Esophagus muscularis mucosa (tissue), 4 donors: ENCODE measurements around the gene HRH2. TPM values are rescaled to one million over a fixed set of nuclear protein-coding genes. Genes with fewer than 3 reads are reported as not detected.

Experiments
- DNase-seq: peaks from one replicate; pipeline ENCODE4 v3.0.0-alpha.2; 2017; ENCODE audit errors: extremely low spot score
- H3K27ac ChIP-seq, 4 donors: fragments of 200-600 bp; sonication (generic); replicated peaks in 1 of 4; 1 replicate in 3 of 4; 2 replicates in 1 of 4; pipeline ENCODE4 v1.5.1; 2016 to 2019; ENCODE audit warnings: mild to moderate bottlenecking in 1 of 4
- H3K27me3 ChIP-seq, 4 donors: fragments of 200-600 bp; sonication (generic); one replicate each; pipeline versions ENCODE4 v1.5.1 to v1.6.0; 2016 to 2019
- H3K36me3 ChIP-seq, 4 donors: fragments of 200-600 bp; sonication (generic); one replicate each; pipeline ENCODE4 v1.5.1; 2016 to 2019
- H3K4me1 ChIP-seq, 4 donors: fragments of 200-600 bp; sonication (generic); one replicate each; pipeline ENCODE4 v1.5.1; 2016 to 2019
- H3K4me3 ChIP-seq, 4 donors: fragments of 200-600 bp; sonication (generic); 1 replicate in 2 of 4; 2 replicates in 2 of 4; pipeline ENCODE4 v1.5.1; 2016 to 2019; ENCODE audit warnings: mild to moderate bottlenecking in 4 of 4, moderate library complexity in 1 of 4
- H3K9me3 ChIP-seq, 4 donors: fragments of 200-600 bp; sonication (generic); 1 replicate in 3 of 4; 2 replicates in 1 of 4; pipeline ENCODE4 v1.5.1; 2016 to 2019
- EP300 ChIP-seq: sonication (generic); formaldehyde crosslinking; IDR thresholded peaks from one replicate; pipeline ENCODE4 v1.6.1; 2017; ENCODE audit warnings: antibody characterized with exemption
- POLR2A ChIP-seq: fragments of 450-650 bp; IDR thresholded peaks from one replicate; pipeline ENCODE4 v1.6.1; 2017; ENCODE audit warnings: antibody characterized with exemption, moderate library complexity, mild to moderate bottlenecking, low read depth
- POLR2AphosphoS5 ChIP-seq, 2 donors: sonication (generic); formaldehyde crosslinking; IDR thresholded peaks; one replicate each; pipeline ENCODE4 v1.6.1; 2017; ENCODE audit warnings: antibody characterized with exemption in 2 of 2
- WGBS: methylation state at CpG from one replicate; pipeline ENCODE4 v1.1.5; 2018; 5-methylcytosine and 5-hydroxymethylcytosine counted together
- intact Hi-C: fragments of 100-400 bp; cut with DNase I; formaldehyde crosslinking; loops from one replicate; pipeline ENCODE4 v1.15.1; 2023
- total RNA-seq, 4 donors: library from RNA; depleted of rRNA; stranded (reverse); fragments of >200 nt; gene quantifications; one replicate each; pipeline versions ENCODE4 v1.1.0 to v1.2.1, GENCODE V29; 2016
- TF ChIP-seq, protein P1 (sequence below), 3 experiments: fragments of 200-600 bp in 2 of 3; fragments of 450-650 bp in 1 of 3; sonication (generic) in 2 of 3; IDR thresholded peaks; one replicate each; pipeline ENCODE4 v1.5.1; 2017 to 2019; ENCODE audit warnings: antibody characterized with exemption in 3 of 3, mild to moderate bottlenecking in 2 of 3, moderate library complexity in 1 of 3

Gene HRH2
- total RNA-seq, 4 donors from 2014 or later, result 1.9 to 10.9 (median 2.8) TPM

DNA sequence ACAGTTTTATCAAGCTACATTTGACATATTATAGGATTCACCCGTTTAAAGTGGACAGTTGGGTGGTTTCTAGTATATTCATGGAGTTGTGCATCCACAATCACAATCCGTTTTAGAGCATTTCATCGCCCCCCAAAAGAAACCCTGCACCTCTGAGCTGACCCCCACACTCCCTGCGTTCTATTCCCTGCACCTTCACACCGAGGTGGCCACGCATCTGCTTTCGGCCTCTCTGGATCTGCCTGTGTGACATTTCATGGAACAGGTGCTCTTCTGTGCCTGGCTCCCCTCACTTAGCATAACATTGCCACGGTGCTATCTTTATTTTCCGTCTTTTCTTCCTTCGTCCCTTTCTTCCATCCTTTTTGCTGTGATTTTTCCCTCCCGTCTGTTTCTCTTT lies 32.7 kb downstream of the HRH2 start:
- no peak for DNase-seq
- H3K9me3 ChIP-seq, result no peaks in the 10 kb centered on the region
- H3K36me3 ChIP-seq, result no peaks in the 10 kb centered on the region
- intact Hi-C loops, result no loop called here
- WGBS, result 86% methylated on average over 11 of the region's 11 CpGs
- H3K27ac ChIP-seq, result peak overlapping the region in 1 of 4 donors; percentile 61
- peaks cover 0 to 67% (median 0%) of the 10 kb centered on the region in 4 donors for H3K27me3 ChIP-seq
- TF ChIP-seq POLR2AphosphoS5 (IDR thresholded peaks at IDR 0.05) (no peak), POLR2A (no peak), EP300 (no peak)
- TF ChIP-seq, protein P1, sequence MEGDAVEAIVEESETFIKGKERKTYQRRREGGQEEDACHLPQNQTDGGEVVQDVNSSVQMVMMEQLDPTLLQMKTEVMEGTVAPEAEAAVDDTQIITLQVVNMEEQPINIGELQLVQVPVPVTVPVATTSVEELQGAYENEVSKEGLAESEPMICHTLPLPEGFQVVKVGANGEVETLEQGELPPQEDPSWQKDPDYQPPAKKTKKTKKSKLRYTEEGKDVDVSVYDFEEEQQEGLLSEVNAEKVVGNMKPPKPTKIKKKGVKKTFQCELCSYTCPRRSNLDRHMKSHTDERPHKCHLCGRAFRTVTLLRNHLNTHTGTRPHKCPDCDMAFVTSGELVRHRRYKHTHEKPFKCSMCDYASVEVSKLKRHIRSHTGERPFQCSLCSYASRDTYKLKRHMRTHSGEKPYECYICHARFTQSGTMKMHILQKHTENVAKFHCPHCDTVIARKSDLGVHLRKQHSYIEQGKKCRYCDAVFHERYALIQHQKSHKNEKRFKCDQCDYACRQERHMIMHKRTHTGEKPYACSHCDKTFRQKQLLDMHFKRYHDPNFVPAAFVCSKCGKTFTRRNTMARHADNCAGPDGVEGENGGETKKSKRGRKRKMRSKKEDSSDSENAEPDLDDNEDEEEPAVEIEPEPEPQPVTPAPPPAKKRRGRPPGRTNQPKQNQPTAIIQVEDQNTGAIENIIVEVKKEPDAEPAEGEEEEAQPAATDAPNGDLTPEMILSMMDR (IDR thresholded peaks at IDR 0.05), result no peak
- H3K4me1 ChIP-seq, result peaks cover 0 to 51% (median 7%) of the 10 kb centered on the region in 4 donors
- no peak overlapping the region for H3K4me3 ChIP-seq

DNA sequence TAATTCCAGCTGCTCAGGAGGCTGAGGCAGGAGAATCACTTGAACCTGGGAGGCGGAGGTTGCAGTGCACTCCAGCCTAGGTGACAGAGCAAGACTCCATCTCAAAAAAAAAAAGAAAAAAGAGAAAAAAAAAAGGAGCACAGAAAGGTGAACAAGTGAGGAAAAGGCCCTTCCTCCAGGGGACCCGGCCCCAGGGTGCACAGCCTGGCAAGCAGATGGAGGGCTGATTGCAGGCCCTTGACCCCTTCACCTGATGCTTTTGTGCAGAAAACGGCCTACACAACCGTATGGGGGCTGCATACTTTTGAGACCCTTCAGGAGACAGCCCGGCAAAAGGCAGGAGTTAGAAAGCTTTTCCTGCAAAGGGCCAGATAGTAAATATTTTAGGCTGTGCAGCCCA lies 33.9 kb downstream of the HRH2 start:
- no peak for DNase-seq
- no peak overlapping the region for H3K4me3 ChIP-seq
- TF ChIP-seq POLR2A (no peak), POLR2AphosphoS5 (IDR thresholded peaks at IDR 0.05) (no peak), EP300 (no peak)
- TF ChIP-seq, protein P1 (IDR thresholded peaks at IDR 0.05), result no peak
- intact Hi-C loops, result no loop called here
- peaks cover 0 to 42% (median 7%) of the 10 kb centered on the region in 4 donors for H3K4me1 ChIP-seq
- H3K27ac ChIP-seq, result no peak overlapping the region
- H3K36me3 ChIP-seq, result no peaks in the 10 kb centered on the region
- H3K9me3 ChIP-seq, result no peaks in the 10 kb centered on the region
- WGBS, result 79% methylated on average over 5 of the region's 5 CpGs
- H3K27me3 ChIP-seq, result peaks cover 0 to 67% (median 0%) of the 10 kb centered on the region in 4 donors

DNA sequence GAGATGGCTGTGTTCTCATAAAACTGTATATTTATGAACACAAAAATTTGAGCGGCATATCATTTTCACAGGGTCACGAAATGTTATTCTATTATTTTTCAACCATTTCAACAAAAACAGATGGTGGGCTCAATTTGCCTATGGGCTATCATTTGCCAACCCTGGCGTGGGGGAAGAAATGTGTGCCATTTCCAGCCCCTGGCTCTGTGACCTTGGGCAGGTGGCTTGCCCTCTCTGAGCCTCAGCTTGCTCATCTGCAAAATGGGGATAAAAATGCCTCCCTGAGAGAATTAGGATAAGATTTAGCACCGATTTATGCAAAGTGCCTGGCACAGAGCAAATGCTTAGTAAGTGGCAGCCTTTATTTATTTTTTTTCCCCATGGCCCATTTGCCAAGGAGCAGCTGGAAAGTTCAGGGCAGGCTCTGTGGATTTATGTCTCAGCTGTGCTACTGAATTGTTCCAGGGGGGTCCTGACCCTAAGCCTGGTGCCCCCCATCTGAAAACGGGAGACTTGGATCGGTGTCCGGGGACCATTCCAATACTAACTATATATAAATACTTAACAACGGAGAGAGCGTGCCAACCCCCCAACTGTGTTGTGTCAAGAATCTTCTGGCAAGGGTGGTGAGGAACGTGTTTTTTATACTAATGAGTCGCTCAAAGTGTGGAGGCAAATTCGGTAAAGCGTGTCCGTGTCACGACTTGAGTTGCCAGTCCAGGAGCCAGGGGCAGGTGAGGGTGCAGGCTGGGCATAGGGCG lies 34.5 kb downstream of the HRH2 start:
- WGBS, result 69% methylated on average over 16 of the region's 16 CpGs
- peaks cover 0 to 40% (median 7%) of the 10 kb centered on the region in 4 donors for H3K4me1 ChIP-seq
- H3K36me3 ChIP-seq, result no peaks in the 10 kb centered on the region
- intact Hi-C loops, result no loop called here
- no peaks in the 10 kb centered on the region for H3K9me3 ChIP-seq
- peak overlapping the region in 2 of 4 donors; percentile 17 to 26 for H3K27ac ChIP-seq
- H3K27me3 ChIP-seq, result peaks cover 0 to 62% (median 0%) of the 10 kb centered on the region in 4 donors
- no peak overlapping the region for H3K4me3 ChIP-seq
- TF ChIP-seq EP300, result no peak
- TF ChIP-seq, protein P1 (IDR thresholded peaks at IDR 0.05), result no peak
- no peak for TF ChIP-seq POLR2A
- TF ChIP-seq POLR2AphosphoS5 (IDR thresholded peaks at IDR 0.05), result no peak
- DNase-seq, result no peak

DNA sequence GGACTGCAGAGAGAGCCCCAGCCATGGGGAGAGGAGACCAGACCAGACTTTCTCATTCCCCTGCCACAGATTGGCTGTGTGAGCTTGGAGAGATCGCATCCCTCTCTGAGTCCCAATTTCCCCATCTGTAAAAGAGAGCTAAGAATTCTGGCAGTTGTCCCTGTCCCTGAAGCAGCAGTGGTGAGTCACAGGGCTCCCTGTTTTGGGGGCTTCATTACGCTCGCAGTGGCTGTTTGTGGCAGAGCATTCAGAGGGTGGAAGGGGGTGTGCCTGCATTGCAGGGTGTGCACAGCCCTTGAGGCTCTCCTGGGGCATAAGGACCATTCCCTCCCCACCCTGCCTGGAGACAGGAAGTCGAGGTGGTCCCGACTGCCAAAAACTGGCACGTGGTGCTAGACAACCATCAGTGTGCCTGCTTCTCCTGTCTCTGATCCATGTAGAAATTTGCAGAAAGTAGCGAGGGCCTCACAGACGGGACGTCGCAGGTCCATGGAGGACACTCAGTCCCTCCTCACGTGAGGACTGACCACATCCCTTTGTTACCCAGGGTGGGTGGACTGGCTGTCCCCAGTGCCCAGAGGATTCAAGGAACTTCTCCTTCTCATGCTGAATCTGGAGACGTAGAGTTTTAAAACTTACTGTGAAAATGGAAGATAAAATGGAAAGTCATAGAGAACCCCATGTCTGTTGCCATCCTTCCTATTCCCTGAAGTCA lies 35.3 kb downstream of the HRH2 start:
- peaks cover 0 to 35% (median 7%) of the 10 kb centered on the region in 4 donors for H3K4me1 ChIP-seq
- no peak overlapping the region for H3K4me3 ChIP-seq
- DNase-seq, result no peak
- no peak for TF ChIP-seq POLR2A
- no peak for TF ChIP-seq POLR2AphosphoS5 (IDR thresholded peaks at IDR 0.05)
- no peak for TF ChIP-seq EP300
- TF ChIP-seq, protein P1 (IDR thresholded peaks at IDR 0.05), result no peak
- peak overlapping the region in 2 of 4 donors; percentile 17 to 39 for H3K27ac ChIP-seq
- 85% methylated on average over 8 of the region's 12 CpGs for WGBS
- H3K9me3 ChIP-seq, result no peaks in the 10 kb centered on the region
- no peaks in the 10 kb centered on the region for H3K36me3 ChIP-seq
- H3K27me3 ChIP-seq, result peaks cover 0 to 66% (median 0%) of the 10 kb centered on the region in 4 donors
- intact Hi-C loops, result no loop called here
